IMR-90 (cell line): ENCODE results near the gene IL11RA. TPM values are rescaled to one million over a fixed set of nuclear protein-coding genes. Genes with fewer than 3 reads are reported as not detected.

Experiments
- ATAC-seq: fragments of 200-7000 bp; cut with Tn5 transposase; 2 replicates; pipeline ENCODE4 v1.9.1; 2020; ENCODE audit warnings: low read depth, mild to moderate bottlenecking, moderate library complexity
- BruUV-seq: library from RNA; stranded (reverse); fragments of 400-500 nt; replicated peaks from 2 replicates; lab custom pipeline; 2021; lab: Mats Ljungman, UMichigan
- CTCF ChIA-PET: fragments of 300-600 bp; formaldehyde crosslinking; extraction: SDS; loops from one replicate; lab custom pipeline; 2021; ENCODE audit warnings: antibody characterized with exemption; lab: Yijun Ruan, JAX
- POLR2A ChIA-PET: fragments of 300-600 bp; sonication (Branson Sonifier 250); formaldehyde crosslinking; loops from one replicate; lab custom pipeline; 2022; ENCODE audit warnings: antibody characterized with exemption; ENCODE audit not compliant: unreplicated experiment; lab: Charles Lee
- DNase-seq: peaks from one replicate; pipeline ENCODE4 v3.0.0; 2013
- H2AFZ ChIP-seq: replicated peaks from 2 replicates; pipeline ENCODE3; 2013; ENCODE audit warnings: low read length, mild to moderate bottlenecking; ENCODE audit not compliant: poor library complexity
- H2AK5ac ChIP-seq: 2 replicates; pipeline ENCODE4 v1.6.1; 2013; ENCODE audit warnings: low read depth, low read length, inconsistent platforms
- H2AK9ac ChIP-seq: replicated peaks from 2 replicates; pipeline ENCODE3; 2013; ENCODE audit warnings: mild to moderate bottlenecking, low read depth, low read length, moderate library complexity; ENCODE audit not compliant: poor library complexity
- H2BK120ac ChIP-seq: 2 replicates; pipeline ENCODE4 v1.6.1; 2013; ENCODE audit warnings: low read depth, low read length, inconsistent platforms
- H2BK15ac ChIP-seq: 3 replicates; pipeline ENCODE4 v1.6.1; 2013; ENCODE audit warnings: low read depth, low read length, inconsistent platforms
- H2BK20ac ChIP-seq: 2 replicates; pipeline ENCODE4 v1.6.1; 2013; ENCODE audit warnings: low read depth, mild to moderate bottlenecking, inconsistent platforms, low read length, moderate library complexity
- H2BK5ac ChIP-seq: 2 replicates; pipeline ENCODE4 v1.6.1; 2013; ENCODE audit warnings: mild to moderate bottlenecking, low read depth, low read length, inconsistent platforms; ENCODE audit not compliant: poor library complexity, severe bottlenecking
- H3K14ac ChIP-seq: replicated peaks from 2 replicates; pipeline ENCODE4 v1.6.1; 2013; ENCODE audit warnings: low read depth, low read length, inconsistent platforms
- H3K18ac ChIP-seq: 2 replicates; pipeline ENCODE4 v1.6.1; 2013; ENCODE audit warnings: low read depth, low read length, control low read depth
- H3K23ac ChIP-seq: 2 replicates; pipeline ENCODE4 v1.6.1; 2013; ENCODE audit warnings: low read depth, low read length, inconsistent platforms
- H3K27ac ChIP-seq: 2 replicates; pipeline ENCODE4 v1.5.1; 2013; ENCODE audit warnings: mild to moderate bottlenecking, control low read depth, low read length; ENCODE audit not compliant: insufficient read depth
- H3K27me3 ChIP-seq: 2 replicates; pipeline ENCODE4 v1.6.1; 2013; ENCODE audit warnings: low read length; ENCODE audit not compliant: control insufficient read depth, insufficient read depth
- H3K36me3 ChIP-seq: 2 replicates; pipeline ENCODE4 v1.6.1; 2013; ENCODE audit warnings: low read length, mixed read lengths; ENCODE audit not compliant: control insufficient read depth, insufficient read depth
- H3K4ac ChIP-seq: 2 replicates; pipeline ENCODE4 v1.6.1; 2013; ENCODE audit warnings: low read depth, low read length, inconsistent platforms
- H3K4me1 ChIP-seq: 2 replicates; pipeline ENCODE4 v1.6.1; 2013; ENCODE audit warnings: low read length, mixed read lengths; ENCODE audit not compliant: control insufficient read depth, insufficient read depth
- H3K4me2 ChIP-seq: 2 replicates; pipeline ENCODE4 v1.6.1; 2013; ENCODE audit warnings: low read depth, mild to moderate bottlenecking, control low read depth, low read length, moderate library complexity
- H3K4me3 ChIP-seq: 2 replicates; pipeline ENCODE4 v1.5.1; 2013; ENCODE audit warnings: low read depth, mild to moderate bottlenecking, control low read depth, low read length, moderate library complexity; ENCODE audit not compliant: insufficient read depth
- H3K56ac ChIP-seq: 2 replicates; pipeline ENCODE4 v1.6.1; 2013; ENCODE audit warnings: low read length, inconsistent platforms; ENCODE audit not compliant: insufficient read depth; ENCODE audit errors: extremely low read depth
- H3K79me1 ChIP-seq, 2 experiments: 2 replicates each; pipeline ENCODE4 v1.6.1; 2013; ENCODE audit warnings: low read length in 2 of 2, inconsistent platforms in 1 of 2, low read depth in 1 of 2
- H3K9ac ChIP-seq: 2 replicates; pipeline ENCODE4 v1.6.1; 2013; ENCODE audit warnings: low read depth, low read length, control low read depth
- H3K9me1 ChIP-seq: 2 replicates; pipeline ENCODE4 v1.6.1; 2013; ENCODE audit warnings: low read length, inconsistent platforms; ENCODE audit not compliant: insufficient read depth
- H3K9me3 ChIP-seq: 2 replicates; pipeline ENCODE4 v1.6.1; 2013; ENCODE audit warnings: low read length; ENCODE audit not compliant: control insufficient read depth, insufficient read depth
- H4K20me1 ChIP-seq: 2 replicates; pipeline ENCODE4 v1.6.1; 2013; ENCODE audit warnings: low read length, inconsistent platforms; ENCODE audit not compliant: insufficient read depth
- H4K5ac ChIP-seq: 2 replicates; pipeline ENCODE4 v1.6.1; 2013; ENCODE audit warnings: mild to moderate bottlenecking, low read depth, low read length, control low read depth
- H4K8ac ChIP-seq, 2 experiments: 2 replicates each; pipeline ENCODE4 v1.6.1; 2013; ENCODE audit warnings: low read depth in 2 of 2, low read length in 2 of 2, control low read depth in 1 of 2, inconsistent platforms in 1 of 2
- H4K91ac ChIP-seq: 2 replicates; pipeline ENCODE4 v1.6.1; 2013; ENCODE audit warnings: low read depth, low read length, inconsistent platforms; ENCODE audit not compliant: insufficient read depth
- BHLHE40 ChIP-seq: fragments of 150-350 bp; IDR thresholded peaks from 2 replicates; pipeline ENCODE4 v1.6.1; 2016; ENCODE audit warnings: mild to moderate bottlenecking, low read depth, low read length
- CEBPB ChIP-seq: IDR thresholded peaks from 2 replicates; pipeline ENCODE4 v1.6.1; 2012; ENCODE audit warnings: low read depth, low read length, improper control_type of control experiment
- CHD1 ChIP-seq: IDR thresholded peaks from 2 replicates; pipeline ENCODE4 v1.6.1; 2012; ENCODE audit warnings: low read depth, low read length, improper control_type of control experiment
- CTCF ChIP-seq: conservative IDR thresholded peaks from 2 replicates; pipeline ENCODE4 v1.5.1; 2012; ENCODE audit warnings: mild to moderate bottlenecking, low read depth, low read length, improper control_type of control experiment
- FOS ChIP-seq: fragments of 150-350 bp; IDR thresholded peaks from 2 replicates; pipeline ENCODE4 v1.6.1; 2016; ENCODE audit warnings: low read depth, low read length
- MAFK ChIP-seq: IDR thresholded peaks from 2 replicates; pipeline ENCODE4 v1.6.1; 2012; ENCODE audit warnings: low read depth, low read length, improper control_type of control experiment
- MAZ ChIP-seq: IDR thresholded peaks from 2 replicates; pipeline ENCODE4 v1.6.1; 2012; ENCODE audit warnings: low read depth, mild to moderate bottlenecking, low read length, improper control_type of control experiment, moderate library complexity, borderline replicate concordance
- MXI1 ChIP-seq: IDR thresholded peaks from 2 replicates; pipeline ENCODE4 v1.6.1; 2012; ENCODE audit warnings: low read depth, mild to moderate bottlenecking, low read length, moderate library complexity, borderline replicate concordance
- NFE2L2 ChIP-seq: fragments of 150-350 bp; IDR thresholded peaks from 2 replicates; pipeline ENCODE4 v1.6.1; 2016; ENCODE audit warnings: low read depth, mild to moderate bottlenecking, low read length
- POLR2A ChIP-seq: IDR thresholded peaks from 2 replicates; pipeline ENCODE4 v1.6.1; 2012; ENCODE audit warnings: mild to moderate bottlenecking, low read depth, low read length
- RAD21 ChIP-seq: IDR thresholded peaks from 2 replicates; pipeline ENCODE4 v1.6.1; 2012; ENCODE audit warnings: low read length, improper control_type of control experiment
- RCOR1 ChIP-seq: IDR thresholded peaks from 2 replicates; pipeline ENCODE4 v1.6.1; 2012; ENCODE audit warnings: mild to moderate bottlenecking, low read length, improper control_type of control experiment; ENCODE audit not compliant: insufficient replicate concordance
- RFX5 ChIP-seq: IDR thresholded peaks from 2 replicates; pipeline ENCODE4 v1.8.0; 2012; ENCODE audit warnings: low read depth, mild to moderate bottlenecking, low read length, moderate library complexity
- SMC3 ChIP-seq: fragments of 150-350 bp; IDR thresholded peaks from 2 replicates; pipeline ENCODE4 v1.6.1; 2016; ENCODE audit warnings: low read depth, mild to moderate bottlenecking, antibody characterized with exemption, low read length, moderate library complexity
- USF2 ChIP-seq: fragments of 150-350 bp; IDR thresholded peaks from 2 replicates; pipeline ENCODE4 v1.6.1; 2017; ENCODE audit warnings: mild to moderate bottlenecking, antibody characterized with exemption, low read length, low read depth
- WGBS, 2 experiments: methylation state at CpG; one replicate each; pipeline versions ENCODE4 v1.1.5 to v1.1.7; 2013; ENCODE audit warnings: missing lambda C conversion rate in 2 of 2; ENCODE audit not compliant: insufficient read length in 1 of 2; ENCODE audit errors: extremely low coverage in 2 of 2; 5-methylcytosine and 5-hydroxymethylcytosine counted together
- dilution Hi-C: fragments of 300-500 bp; cut with HindIII; formaldehyde crosslinking; loops from one replicate; pipeline ENCODE4 v1.14.3; 2018; ENCODE audit warnings: low sequenced_read_pairs; ENCODE audit not compliant: unreplicated experiment
- in situ Hi-C: fragments of 300-500 bp; cut with MboI; formaldehyde crosslinking; loops from 3 replicates; pipeline ENCODE4 v1.14.3; 2019; ENCODE audit warnings: low sequenced_read_pairs, inconsistent platforms, mixed read lengths
- intact Hi-C: fragments of 100-400 bp; cut with micrococcal nuclease; formaldehyde crosslinking; loops from 2 replicates; pipeline ENCODE4 v1.10.0; 2022
- polyA plus RNA-seq, 3 experiments: library from polyadenylated mRNA; depleted of rRNA; stranded (reverse); fragments of >200 nt; gene quantifications; 2 replicates each; pipeline ENCODE4 v1.2.3, GENCODE V29; 2012; ENCODE audit warnings: low replicate concordance in 1 of 3
- total RNA-seq: library from RNA; depleted of rRNA; stranded (reverse); fragments of >200 nt; gene quantifications from 2 replicates; pipeline ENCODE4 v1.2.3, GENCODE V29; 2012
- TF ChIP-seq, protein P1 (sequence below): fragments of 150-350 bp; IDR thresholded peaks from 2 replicates; pipeline ENCODE4 v1.6.1; 2016; ENCODE audit warnings: low read depth, mild to moderate bottlenecking, low read length, moderate library complexity, borderline replicate concordance

Gene IL11RA
- total and polyA plus RNA-seq, 2 of the 4 experiments (the other 2 are of a cell fraction): 8.2 to 15.9 TPM

DNA sequence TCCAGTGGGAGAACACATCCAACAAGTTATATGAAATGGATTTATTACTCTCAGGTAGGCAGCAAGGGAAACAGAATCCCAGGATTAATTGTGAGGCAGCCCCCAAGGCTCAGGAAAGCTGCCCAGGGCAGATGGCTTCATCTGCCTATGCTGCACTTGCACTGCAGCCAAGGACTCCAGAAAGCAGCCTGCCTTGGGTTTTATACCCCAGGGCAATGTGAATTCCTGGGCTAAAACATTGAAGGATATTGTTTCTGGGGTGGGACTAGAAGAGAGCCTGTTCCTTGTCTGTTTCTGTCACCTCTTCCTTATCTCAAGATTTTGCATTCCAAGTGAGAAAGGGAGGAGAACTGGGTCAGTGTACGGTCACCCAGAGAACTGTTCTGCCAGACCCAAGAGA is 19.3 kb downstream of the IL11RA start:
- Histone ChIP-seq H3K56ac (no peak overlapping the region), H3K4me1 (no peaks in the 10 kb centered on the region), H3K4me2 (no peak overlapping the region), H3K9me1 (peaks cover 5% of the 10 kb centered on the region), H3K23ac (no peak overlapping the region), H3K4me3 (no peak overlapping the region), H2BK20ac (no peak overlapping the region), H3K9ac (no peak overlapping the region), H3K79me1 (peaks cover 48 to 55% of the 10 kb centered on the region in 2 experiments), H3K9me3 (no peaks in the 10 kb centered on the region), H4K8ac (no peak overlapping the region), H2BK5ac (no peak overlapping the region), H2AK9ac (no peak overlapping the region), H4K5ac (no peak overlapping the region), H4K91ac (no peak overlapping the region), H2BK15ac (no peak overlapping the region), H3K14ac (no peak overlapping the region), H2AK5ac (no peak overlapping the region), H3K27me3 (no peaks in the 10 kb centered on the region), H2BK120ac (no peak overlapping the region), H3K27ac (no peak overlapping the region), H2AFZ (no peak overlapping the region), H4K20me1 (peaks cover 6% of the 10 kb centered on the region), H3K18ac (no peak overlapping the region), H3K4ac (no peak overlapping the region), H3K36me3 (peaks cover 3% of the 10 kb centered on the region; the same call in 1 of the 2 replicates)
- dilution Hi-C loops (no loop called here), in situ Hi-C loops (no loop called here), intact Hi-C loops (no loop called here)
- TF ChIP-seq MAZ (no peak), FOS (no peak), BHLHE40 (no peak), USF2 (no peak), MAFK (no peak), RAD21 (no peak), CHD1 (no peak), POLR2A (no peak), RCOR1 (no peak), SMC3 (no peak), NFE2L2 (no peak), CEBPB (no peak), RFX5 (no peak), CTCF (no peak), MXI1 (no peak)
- TF ChIP-seq, protein P1, sequence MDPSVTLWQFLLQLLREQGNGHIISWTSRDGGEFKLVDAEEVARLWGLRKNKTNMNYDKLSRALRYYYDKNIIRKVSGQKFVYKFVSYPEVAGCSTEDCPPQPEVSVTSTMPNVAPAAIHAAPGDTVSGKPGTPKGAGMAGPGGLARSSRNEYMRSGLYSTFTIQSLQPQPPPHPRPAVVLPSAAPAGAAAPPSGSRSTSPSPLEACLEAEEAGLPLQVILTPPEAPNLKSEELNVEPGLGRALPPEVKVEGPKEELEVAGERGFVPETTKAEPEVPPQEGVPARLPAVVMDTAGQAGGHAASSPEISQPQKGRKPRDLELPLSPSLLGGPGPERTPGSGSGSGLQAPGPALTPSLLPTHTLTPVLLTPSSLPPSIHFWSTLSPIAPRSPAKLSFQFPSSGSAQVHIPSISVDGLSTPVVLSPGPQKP: no peak
- BruUV-seq: no TSS peak
- ChIA-PET POLR2A (no interaction called here), CTCF (no interaction called here)
- ATAC-seq: no peak
- no CpG with 5 or more reads among the region's 1 CpG for WGBS, 2 experiments
- no peak for DNase-seq
